HepG2 (cell line): ENCODE data around the gene BPI. TPM values are rescaled to one million over a fixed set of nuclear protein-coding genes. Genes with fewer than 3 reads are reported as not detected.

ENCODE experiments used
- CENPT ChIP-seq: sonication (generic); formaldehyde crosslinking; IDR thresholded peaks from 2 replicates; pipeline ENCODE4 v1.8.0; 2022; ENCODE audit warnings: low read depth, mild to moderate bottlenecking, moderate library complexity, missing genetic modification reagents
- DDIT3 ChIP-seq: sonication (generic); formaldehyde crosslinking; IDR thresholded peaks from 2 replicates; pipeline ENCODE4 v1.4.0; 2020; ENCODE audit warnings: mild to moderate bottlenecking, missing genetic modification reagents
- DNMT1 ChIP-seq: sonication (generic); formaldehyde crosslinking; IDR thresholded peaks from 2 replicates; pipeline ENCODE4 v1.5.1; 2020; ENCODE audit warnings: mild to moderate bottlenecking, missing genetic modification reagents
- ESRRA ChIP-seq: sonication (generic); formaldehyde crosslinking; IDR thresholded peaks from 2 replicates; pipeline ENCODE4 v1.5.1; 2020; ENCODE audit warnings: mild to moderate bottlenecking, low read depth, missing genetic modification reagents
- HDAC2 ChIP-seq: sonication (generic); formaldehyde crosslinking; IDR thresholded peaks from 2 replicates; pipeline ENCODE4 v1.4.0; 2020; ENCODE audit warnings: missing genetic modification reagents
- HNF4G ChIP-seq, 2 experiments: sonication (generic) in 1 of 2; formaldehyde crosslinking in 1 of 2; IDR thresholded peaks; 2 replicates each; pipeline versions ENCODE4 v1.4.0 to v1.6.1; 2011 to 2020; ENCODE audit warnings: borderline replicate concordance in 2 of 2, low read depth in 2 of 2, mild to moderate bottlenecking in 2 of 2, low read length in 1 of 2, missing genetic modification reagents in 1 of 2, moderate library complexity in 1 of 2
- MTA1 ChIP-seq: sonication (generic); formaldehyde crosslinking; IDR thresholded peaks from 2 replicates; pipeline ENCODE4 v1.4.0; 2020; ENCODE audit warnings: missing genetic modification reagents, mild to moderate bottlenecking, borderline replicate concordance
- PATZ1 ChIP-seq: sonication (generic); formaldehyde crosslinking; IDR thresholded peaks from 2 replicates; pipeline ENCODE4 v1.4.0; 2020; ENCODE audit warnings: missing genetic modification reagents
- PAXIP1 ChIP-seq: sonication (generic); formaldehyde crosslinking; conservative IDR thresholded peaks from 2 replicates; pipeline ENCODE4 v1.4.0; 2020; ENCODE audit warnings: mild to moderate bottlenecking, missing genetic modification reagents, moderate library complexity
- PTBP1 ChIP-seq: fragments of 200-400 bp; formaldehyde crosslinking; IDR thresholded peaks from 2 replicates; pipeline ENCODE4 v1.6.1; 2018; ENCODE audit warnings: low read length, low read depth; ENCODE audit not compliant: poor library complexity, severe bottlenecking
- TARDBP ChIP-seq: sonication (generic); formaldehyde crosslinking; IDR thresholded peaks from 2 replicates; pipeline ENCODE4 v1.8.0; 2022; ENCODE audit warnings: mild to moderate bottlenecking, missing genetic modification reagents
- TCF12 ChIP-seq, 2 experiments: fragments of 450-650 bp in 1 of 2; sonication (generic) in 1 of 2; formaldehyde crosslinking in 1 of 2; IDR thresholded peaks; 2 replicates each; pipeline versions ENCODE4 v1.6.1 to v1.8.0; 2017 to 2022; ENCODE audit warnings: antibody characterized with exemption in 1 of 2, mild to moderate bottlenecking in 1 of 2, missing genetic modification reagents in 1 of 2, moderate library complexity in 1 of 2
- TEAD3 ChIP-seq: optimal IDR thresholded peaks from 2 replicates; pipeline ENCODE3; 2016; ENCODE audit warnings: borderline replicate concordance
- ZIK1 ChIP-seq: sonication (generic); formaldehyde crosslinking; IDR thresholded peaks from 2 replicates; pipeline ENCODE4 v1.5.0; 2020; ENCODE audit warnings: mild to moderate bottlenecking, low read depth, missing genetic modification reagents, borderline replicate concordance
- ZNF207 ChIP-seq: fragments of 450-650 bp; IDR thresholded peaks from 2 replicates; pipeline ENCODE4 v1.6.1; 2016; ENCODE audit warnings: antibody characterized with exemption, borderline replicate concordance
- ZNF687 ChIP-seq: sonication (generic); formaldehyde crosslinking; IDR thresholded peaks from 2 replicates; pipeline ENCODE4 v1.5.1; 2020; ENCODE audit warnings: mild to moderate bottlenecking, missing genetic modification reagents, moderate library complexity
- ZNF747 ChIP-seq: sonication (generic); formaldehyde crosslinking; IDR thresholded peaks from 2 replicates; pipeline ENCODE4 v1.8.1; 2023; ENCODE audit warnings: missing genetic modification reagents, mild to moderate bottlenecking, borderline replicate concordance
- polyA plus RNA-seq, 8 experiments: library from polyadenylated mRNA; depleted of rRNA in 3 of 8; stranded (reverse) in 7 of 8; unstranded in 1 of 8; fragments of >200 nt; fragmentation: Illumina TruSeq in 4 of 8; extraction: Trizol in 4 of 8; gene quantifications; 2 replicates each; pipeline versions ENCODE4 v1.2.1 to v1.2.3, GENCODE V29; 2011 to 2016; ENCODE audit warnings: low read depth in 4 of 8, missing spikeins in 1 of 8, mixed read lengths in 1 of 8; ENCODE audit not compliant: insufficient read depth in 1 of 8
- total RNA-seq, 5 experiments: library from RNA; depleted of rRNA; stranded (reverse); fragments of >200 nt; fragmentation: Illumina TruSeq; extraction: Trizol; gene quantifications; 2 replicates each; pipeline ENCODE4 v1.2.3, GENCODE V29; 2016; ENCODE audit warnings: low read depth in 1 of 5

Gene BPI
- total and polyA plus RNA-seq, 2 of the 13 experiments (the other 11 are each of a cell fraction or from before 2014, with no cell fraction given), result not detected

- TF ChIP-seq ZNF687 (CRISPR knock-in tag) (peak; percentile 42; the same call in 1 of the 2 replicates), ESRRA (peak; percentile 64; the same call in 1 of the 2 replicates), TARDBP (CRISPR knock-in tag) (no peak), DNMT1 (CRISPR knock-in tag) (0 out of 2 replicates have a peak, but pooled peaks have one; percentile 23), TEAD3 (CRISPR knock-in tag) (peak; percentile 41), HNF4G (IDR thresholded peaks at IDR 0.05; ENCODE audit: borderline replicate concordance, low read depth, low read length) (peak; percentile 64), HNF4G (CRISPR knock-in tag; IDR thresholded peaks at IDR 0.05; ENCODE audit: borderline replicate concordance, low read depth) (no peak), TCF12 (IDR thresholded peaks at IDR 0.05) (no peak), TCF12 (CRISPR knock-in tag; IDR thresholded peaks at IDR 0.05) (no peak), PATZ1 (CRISPR knock-in tag) (no peak), ZNF747 (no peak), ZNF207 (no peak), CENPT (CRISPR knock-in tag) (no peak), DDIT3 (CRISPR knock-in tag) (no peak), HDAC2 (CRISPR knock-in tag) (no peak), ZIK1 (CRISPR knock-in tag) (no peak), MTA1 (CRISPR knock-in tag) (peak; percentile 78), PAXIP1 (CRISPR knock-in tag) (peak; percentile 39; the same call in 1 of the 2 replicates), PTBP1 (no peak)
Observed at GRCh38 chr20:38355161-38356012, 51.4 kb downstream of the BPI start (continued).
